Measurements from ENCODE around the gene ERBIN.

DNA sequence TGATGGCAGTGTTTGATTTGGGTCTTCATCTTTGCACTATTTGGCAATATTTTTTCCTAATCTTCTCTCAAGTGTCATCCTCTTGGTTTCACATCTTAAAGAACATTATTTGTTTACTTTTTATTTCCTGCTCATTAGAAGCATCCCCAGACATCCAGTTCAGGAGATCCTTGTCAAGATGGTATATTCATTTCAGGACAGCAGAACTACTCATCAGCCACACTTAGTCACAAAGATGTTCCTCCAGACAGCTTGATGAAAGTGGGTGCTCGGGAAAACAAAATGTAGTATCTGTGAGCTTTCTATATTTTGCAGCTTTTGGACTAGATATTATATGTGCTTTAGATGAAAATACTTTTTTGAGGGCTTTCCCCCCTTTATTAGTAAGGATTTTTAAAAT, 145.7 kb downstream of the ERBIN start:
- no peak for TF ChIP-seq CTCF (IDR thresholded peaks at IDR 0.05)
- TF ChIP-seq POLR2AphosphoS5 (IDR thresholded peaks at IDR 0.05; ENCODE audit: low read depth, low read length) = no peak
- TF ChIP-seq REST (IDR thresholded peaks at IDR 0.05; ENCODE audit: insufficient read depth in 1 of 2, low read depth in 2 of 2, low read length in 1 of 2) = no peak
